Ovary (tissue), 3 donors: ENCODE data around the gene CACNA1H.

Experiments used
- CTCF ChIP-seq, 3 donors: fragments of 450-650 bp in 2 of 3; fragments of 200-600 bp in 1 of 3; IDR thresholded peaks; one replicate each; pipeline versions ENCODE4 v1.5.1 to v1.8.0; 2016 to 2022; ENCODE audit warnings: antibody characterized with exemption in 3 of 3, mild to moderate bottlenecking in 1 of 3
- EP300 ChIP-seq: sonication (generic); formaldehyde crosslinking; IDR thresholded peaks from one replicate; pipeline ENCODE4 v1.6.1; 2017; ENCODE audit warnings: antibody characterized with exemption
- POLR2A ChIP-seq: fragments of 450-650 bp; IDR thresholded peaks from one replicate; pipeline ENCODE4 v1.6.1; 2017; ENCODE audit warnings: antibody characterized with exemption, mild to moderate bottlenecking, moderate library complexity
- donor health status: DM: no; HTN: no; CAD: no.

DNA sequence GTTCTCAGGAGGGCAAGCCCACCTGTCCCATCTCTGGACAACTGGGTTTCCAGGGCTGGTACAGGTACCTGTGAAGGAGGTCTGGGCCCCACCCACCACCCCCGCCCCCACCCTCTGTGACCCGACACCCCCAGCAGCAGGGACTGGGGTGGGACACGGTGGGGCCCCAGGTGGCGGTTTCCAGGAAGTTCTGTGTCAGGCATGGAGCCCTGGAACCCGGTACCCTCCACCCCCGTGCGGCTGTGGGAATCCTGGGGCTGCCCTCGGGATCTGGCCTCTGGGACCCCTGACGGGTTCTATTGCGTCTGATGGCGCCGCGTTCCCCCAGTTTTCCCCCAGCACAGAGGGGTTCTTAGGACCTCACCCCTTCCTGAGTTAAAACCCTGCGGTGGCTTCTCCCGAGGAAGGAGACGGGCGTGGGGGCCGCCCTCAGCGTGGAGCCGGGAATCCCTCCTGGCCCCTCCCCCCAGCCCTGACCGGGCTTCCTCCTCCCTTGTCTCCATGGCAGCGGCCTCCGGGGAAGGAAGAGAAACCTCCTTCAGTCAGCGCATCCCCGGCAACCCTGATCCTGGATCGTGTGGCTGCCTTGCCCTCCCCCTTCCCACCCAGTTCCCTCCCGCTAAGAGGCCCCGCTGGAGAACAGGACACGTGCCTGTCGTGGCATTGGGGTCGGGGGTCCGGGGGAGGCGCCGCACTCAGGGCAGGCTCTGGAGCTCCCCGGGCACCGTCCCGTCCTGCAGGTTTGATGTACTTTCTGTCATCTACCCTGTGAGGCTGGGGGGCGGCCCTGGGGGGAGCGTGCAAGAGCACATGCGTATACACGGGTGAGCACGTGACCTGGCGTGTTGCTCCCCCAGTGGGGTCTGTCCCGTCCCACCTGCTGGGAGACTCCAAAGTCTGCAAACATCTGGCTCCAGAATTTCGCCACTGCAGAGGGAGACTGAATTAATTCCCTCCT, 30.3 kb downstream of the CACNA1H start:
- TF ChIP-seq CTCF (IDR thresholded peaks at IDR 0.05) (no peak), POLR2A (no peak), EP300 (no peak)
